HPDE6-E6E7 (cell line): ENCODE data around the gene HMG20A.
A peak's percentile ranks its signal among the peaks of the same experiment; 100 is the strongest.

Source experiments
- DNase-seq: peaks from one replicate; pipeline ENCODE4 v3.0.0; 2011; ENCODE audit warnings: missing footprints; ENCODE audit errors: extremely low spot score

Gene HMG20A

DNA sequence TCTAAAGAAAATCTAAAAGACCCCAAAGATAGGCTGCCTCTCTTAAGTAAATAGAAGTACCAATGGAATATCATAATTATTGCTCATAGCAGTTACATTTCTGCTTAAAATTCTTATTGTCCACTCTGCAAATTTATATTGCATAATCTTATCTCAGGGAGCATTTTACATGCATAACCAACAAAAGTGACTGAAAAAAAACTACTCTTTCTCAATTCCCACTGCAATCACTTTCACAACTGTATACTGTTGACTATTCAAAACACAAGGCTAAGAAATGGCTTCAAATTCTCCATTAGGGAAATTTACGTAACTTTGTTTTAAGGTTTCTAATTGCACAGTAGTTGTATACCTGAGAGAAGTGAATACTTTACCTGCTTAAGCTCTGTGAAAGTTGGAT lies 56.3 kb downstream of the HMG20A start:
- DNase-seq: no peak

- no peak for DNase-seq
These were observed 57.4 kb downstream of the HMG20A start for GRCh38 chr15:77478051-77478450.

- DNase-seq: no peak
These were observed 58.3 kb downstream of the HMG20A start for GRCh38 chr15:77479015-77479414.

DNA sequence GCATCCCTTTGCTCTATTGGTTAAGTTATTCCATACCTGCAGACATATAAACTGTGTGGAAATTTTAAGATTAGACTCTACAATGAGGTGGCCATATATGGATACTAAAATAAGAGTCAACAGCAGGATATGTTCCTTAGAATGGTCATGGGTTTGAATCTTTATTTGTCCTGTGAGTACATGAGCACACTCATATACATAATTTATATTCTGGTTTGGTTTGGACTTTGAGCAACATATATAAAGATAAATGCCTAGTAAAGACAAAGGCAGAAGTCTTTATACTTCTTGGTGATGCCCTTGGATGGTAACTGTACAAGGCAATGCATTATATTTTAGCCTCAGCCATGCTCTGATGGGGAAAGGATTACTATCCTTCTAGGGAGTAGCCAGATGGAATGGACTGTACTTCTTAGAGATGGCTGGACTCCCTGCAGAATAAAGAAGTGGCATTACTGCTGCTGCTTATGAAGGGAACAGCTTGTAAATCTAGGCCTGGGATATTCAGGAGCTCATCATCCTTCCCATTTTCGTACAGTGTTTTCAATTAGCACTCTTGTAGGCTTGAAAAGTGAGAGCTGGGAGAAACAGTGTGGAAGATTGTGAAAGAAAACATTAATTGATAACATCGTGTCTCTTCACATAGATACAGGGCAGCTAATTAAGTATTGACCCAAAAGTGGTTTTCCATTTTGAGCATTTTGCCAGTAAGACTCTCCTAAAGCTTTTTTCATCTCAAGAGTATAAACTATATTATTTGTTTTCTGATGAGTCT lies 60.4 kb downstream of the HMG20A start:
- DNase-seq: no peak

DNA sequence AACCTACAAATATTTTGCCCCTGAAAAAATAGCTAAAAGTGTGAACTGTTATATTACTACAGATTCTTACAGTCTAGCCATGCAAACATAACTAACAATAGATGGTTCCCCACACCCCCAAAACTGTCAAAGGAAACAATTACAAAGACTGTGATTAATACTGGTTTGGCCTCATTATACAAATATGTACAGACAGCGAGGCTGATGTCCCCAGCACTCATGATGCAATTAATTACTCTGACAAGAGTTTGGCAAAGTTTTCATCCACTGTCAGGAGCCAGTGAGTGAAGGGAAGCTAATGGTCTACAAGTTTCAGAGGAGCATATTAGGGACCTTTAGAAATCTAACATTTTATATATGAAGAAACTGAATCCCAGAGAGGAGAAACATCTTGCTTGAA lies 61.0 kb downstream of the HMG20A start:
- DNase-seq: no peak

GRCh38 chr15:77482570-77482969 lies 61.9 kb downstream of the HMG20A start:
- no peak for DNase-seq

- DNase-seq: no peak
These were observed 62.9 kb downstream of the HMG20A start for GRCh38 chr15:77483425-77484140.

- DNase-seq: no peak
These were observed 64.3 kb downstream of the HMG20A start for GRCh38 chr15:77484994-77485393.

DNA sequence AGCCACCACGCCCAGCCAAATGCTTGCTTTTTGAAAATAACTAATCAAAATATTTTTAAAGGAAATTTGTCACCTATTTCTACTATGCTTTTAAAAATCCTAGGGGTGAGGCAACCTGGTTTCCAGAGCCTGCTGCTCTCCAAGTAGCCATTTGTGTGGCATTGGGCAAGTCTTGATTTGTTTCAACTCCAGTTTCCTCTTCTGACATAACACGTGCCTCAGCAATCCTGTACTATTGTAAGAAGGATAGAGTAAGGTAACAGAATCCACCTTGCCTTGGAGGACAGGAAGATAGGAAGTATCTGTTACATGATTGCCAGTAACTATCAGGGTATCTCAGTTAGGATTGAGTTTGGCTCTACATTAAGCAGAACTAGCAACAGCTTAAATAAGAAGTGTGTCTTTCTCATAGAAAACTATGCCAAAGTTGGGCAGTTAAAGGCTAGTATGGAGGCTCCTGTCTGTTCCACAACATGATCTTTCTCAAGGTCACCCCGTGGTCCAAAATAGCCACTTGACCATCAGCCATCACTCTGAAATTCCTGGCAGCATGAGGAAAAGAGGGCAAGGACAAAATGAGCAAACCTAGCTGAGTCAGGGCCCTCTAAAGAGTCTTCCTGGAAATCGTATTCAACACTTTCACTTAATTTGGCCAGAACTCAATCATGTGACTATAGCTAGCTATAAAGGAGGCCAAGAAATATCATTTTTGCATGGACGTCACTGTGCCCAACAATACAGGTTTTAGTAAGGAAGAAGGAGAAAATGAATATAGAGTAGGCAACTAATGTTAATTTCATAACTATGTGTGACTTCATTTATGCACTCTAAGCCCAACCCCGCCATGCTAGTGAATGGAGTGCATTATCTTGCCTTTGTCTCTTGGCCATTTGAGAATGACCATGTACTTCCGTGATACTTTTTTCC lies 66.1 kb downstream of the HMG20A start:
- no peak for DNase-seq

DNA sequence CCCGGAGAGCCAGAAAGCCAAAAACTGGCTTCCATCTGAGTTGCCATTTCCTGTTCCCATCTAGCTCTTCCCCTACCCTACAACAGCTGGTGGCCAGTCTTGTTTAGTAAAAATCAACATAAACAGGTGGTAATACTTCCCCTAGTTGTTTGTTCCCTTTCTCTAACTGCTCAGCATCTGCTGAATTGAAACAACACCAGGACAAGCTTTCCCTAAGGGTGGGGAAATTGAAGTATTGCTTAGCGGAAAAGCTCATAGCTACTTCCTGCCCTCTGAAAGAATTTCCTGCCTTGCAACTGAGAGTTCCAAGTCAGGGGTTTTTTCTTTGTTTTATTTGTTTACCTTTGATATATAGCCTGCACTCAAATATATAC lies 66.8 kb downstream of the HMG20A start:
- no peak for DNase-seq

DNA sequence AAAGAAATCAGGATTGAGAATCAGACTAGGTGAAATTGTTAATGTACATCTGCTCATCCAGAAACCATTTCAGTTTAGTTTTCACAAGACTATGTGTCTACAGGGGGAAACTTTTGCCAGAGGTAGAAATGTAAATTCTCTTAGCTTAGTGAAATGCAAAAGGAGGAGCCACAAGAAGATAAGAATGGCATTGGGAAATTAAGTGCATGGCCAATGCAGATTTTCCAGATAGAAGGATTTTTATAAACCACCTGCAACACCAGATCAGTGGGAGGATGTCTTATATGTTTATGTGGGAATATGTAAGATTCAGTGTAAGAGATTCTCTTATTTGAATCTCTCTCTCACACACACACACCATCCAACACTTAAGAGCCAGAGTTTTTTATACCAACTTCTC lies 67.2 kb downstream of the HMG20A start:
- no peak for DNase-seq

DNA sequence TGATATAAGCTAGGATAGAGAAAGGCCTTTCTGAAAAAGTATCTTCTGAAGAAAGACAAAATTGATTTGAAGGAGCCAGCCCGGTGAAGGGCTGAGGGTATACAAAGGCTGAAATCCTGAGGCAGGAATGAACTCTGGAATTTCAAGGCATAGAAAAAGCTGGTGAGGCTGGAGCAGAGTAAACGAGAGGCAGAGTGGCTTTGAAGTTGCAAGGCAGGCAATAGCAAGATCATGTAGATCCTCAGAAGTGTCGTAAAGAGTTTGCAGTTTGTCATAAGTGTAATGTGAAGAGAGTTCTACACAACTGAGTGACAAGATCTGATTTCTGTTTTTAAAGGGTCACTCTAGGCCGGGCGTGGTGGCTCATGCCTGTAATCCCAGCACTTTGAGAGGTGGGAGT lies 69.0 kb downstream of the HMG20A start:
- DNase-seq: no peak

DNA sequence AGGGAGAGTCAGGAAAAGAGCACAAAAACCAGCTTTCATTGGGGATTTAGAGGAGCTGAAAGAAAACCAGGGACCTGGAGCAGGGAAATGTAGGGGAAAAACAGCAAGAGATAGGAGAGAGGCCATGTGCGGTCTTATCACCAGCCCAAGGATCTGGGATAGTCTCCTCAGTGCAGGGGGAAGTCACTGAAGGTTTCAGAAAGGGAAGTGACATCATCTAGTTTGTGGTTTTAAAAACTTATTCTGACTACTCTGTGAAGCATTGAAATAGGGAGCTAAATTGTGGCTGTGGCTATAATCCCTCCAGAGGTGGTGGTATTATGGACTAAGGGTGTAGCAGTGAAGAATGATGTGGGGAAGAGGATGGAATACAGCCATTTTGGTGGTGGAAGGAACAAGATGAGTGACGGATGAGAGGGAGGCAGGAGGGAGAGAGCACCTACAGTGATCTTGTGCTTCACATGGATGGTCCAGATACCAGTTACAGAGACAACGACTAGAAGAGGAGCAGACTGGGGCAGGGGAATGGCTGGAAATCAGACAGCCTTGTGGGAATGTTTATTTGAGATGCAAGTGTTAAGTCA lies 72.7 kb downstream of the HMG20A start:
- no peak for DNase-seq

DNA sequence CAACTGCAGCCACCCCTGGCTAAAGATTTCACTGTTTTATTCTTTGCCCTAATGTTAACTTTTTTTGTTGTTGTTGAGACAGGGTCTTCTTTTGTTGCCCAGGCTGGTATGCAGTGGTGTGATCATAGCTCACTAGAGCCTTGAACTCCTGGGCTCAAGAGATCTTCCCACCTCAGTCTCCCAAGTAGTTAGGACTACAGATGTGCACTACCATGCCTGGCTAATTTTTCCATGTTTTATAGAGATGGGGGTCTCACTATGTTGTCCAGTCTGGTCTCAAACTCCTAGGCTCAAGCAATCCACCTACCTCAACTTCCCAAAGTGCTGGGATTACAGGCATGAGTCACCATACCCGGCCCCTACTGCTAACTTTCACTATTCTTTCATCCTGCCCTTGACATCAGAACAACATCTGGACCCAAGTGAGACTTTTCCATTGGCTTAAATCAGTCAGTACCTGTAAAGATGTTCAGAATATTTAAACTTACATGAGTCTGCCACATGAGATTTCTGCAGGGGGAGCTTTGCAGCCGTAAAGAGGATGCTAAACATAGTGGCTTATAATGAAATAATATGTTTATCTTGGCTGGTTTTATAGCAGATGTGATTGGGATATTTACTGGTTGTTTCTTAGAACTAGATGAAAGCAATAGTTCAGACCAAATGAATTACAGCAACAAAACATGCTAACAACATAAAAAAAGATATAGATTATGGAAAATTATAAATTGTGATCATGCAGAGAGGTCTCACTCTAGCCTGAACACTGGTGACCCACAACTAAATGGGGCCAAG lies 73.6 kb downstream of the HMG20A start:
- DNase-seq: no peak

DNA sequence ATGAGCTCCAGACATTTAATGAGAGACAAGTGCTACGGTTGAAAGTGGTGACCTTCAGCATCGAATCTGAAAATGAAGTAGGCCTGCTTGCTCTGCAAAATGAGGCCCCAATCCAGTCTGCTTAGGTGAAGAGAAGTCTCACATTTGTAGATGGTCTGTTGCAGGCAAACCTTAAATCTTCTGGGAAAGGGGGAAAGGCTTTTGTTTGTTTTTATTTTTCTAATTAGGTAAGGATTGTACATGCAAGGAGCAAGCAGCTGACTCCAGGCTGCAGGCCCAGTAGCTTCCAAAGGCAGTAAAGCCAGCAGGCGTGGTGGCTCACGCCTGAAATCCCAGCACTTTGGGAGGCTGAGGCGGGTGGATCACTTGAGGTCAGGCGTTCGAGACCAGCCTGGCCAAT lies 74.3 kb downstream of the HMG20A start:
- DNase-seq: no peak

- no peak for DNase-seq
These were observed 75.3 kb downstream of the HMG20A start for GRCh38 chr15:77495838-77496596.

- peak; percentile 79 for DNase-seq
These were observed 76.0 kb downstream of the HMG20A start for GRCh38 chr15:77496715-77497109.

DNA sequence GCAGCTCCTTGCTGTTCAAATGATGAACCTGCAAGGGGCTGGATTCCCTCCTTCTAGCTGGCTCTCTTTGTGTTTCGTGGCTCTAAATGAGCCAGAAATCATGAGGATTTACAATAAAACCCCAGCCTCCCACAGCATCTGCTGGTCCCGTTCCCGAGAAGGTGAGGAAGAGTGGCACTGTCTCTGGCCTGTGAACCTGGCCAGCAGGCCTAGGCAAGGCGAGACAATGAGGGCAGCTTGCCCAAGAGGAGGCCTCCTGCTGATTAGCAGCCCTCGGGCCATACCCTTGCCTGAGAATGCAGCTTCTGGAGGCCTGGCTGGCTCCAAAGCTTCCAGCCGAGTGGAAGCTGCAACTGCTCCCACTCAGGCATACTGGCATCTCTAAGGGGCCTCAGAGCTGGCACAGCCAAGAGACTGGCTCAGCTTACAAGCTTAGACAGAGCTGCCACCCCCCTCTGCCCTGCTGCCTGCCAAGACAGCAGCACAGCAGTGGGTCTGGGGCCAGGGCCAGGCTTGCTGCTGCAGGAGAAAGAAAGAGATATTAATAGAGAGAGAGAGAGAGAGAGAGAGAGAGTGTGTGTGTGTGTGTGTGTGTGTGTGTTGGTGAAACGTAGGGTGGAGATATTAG lies 76.5 kb downstream of the HMG20A start:
- no peak for DNase-seq

DNA sequence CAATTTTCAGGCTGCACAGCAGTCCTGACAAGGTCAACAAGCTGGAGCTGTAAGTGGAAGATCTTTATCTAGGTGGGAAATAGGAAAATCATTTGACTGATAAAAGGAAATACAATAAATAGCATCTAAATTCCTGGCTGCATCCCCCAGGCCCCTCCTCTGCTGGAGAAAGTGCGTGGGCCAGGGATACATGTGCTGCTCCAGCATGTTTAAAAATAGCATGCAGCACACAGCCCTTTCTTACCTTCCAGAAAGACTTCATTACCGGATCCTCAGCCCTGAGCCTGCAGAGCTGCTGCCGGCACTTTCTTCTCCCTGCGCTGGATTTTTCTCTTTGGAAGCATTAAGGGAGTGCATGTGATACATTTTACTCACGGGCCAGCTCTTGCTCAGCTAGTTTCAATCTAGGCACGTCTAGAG lies 77.3 kb downstream of the HMG20A start:
- DNase-seq: no peak
